GM21723 (cell line): ENCODE results near the gene FNIP1.
"Not testable (repeated sequence)": the region's sequence is repeated elsewhere in the genome, so short reads cannot be mapped to it uniquely, and the experiment has no call there.

Source experiments
- ATAC-seq: cut with Tn5 transposase; IDR thresholded peaks from one replicate; pipeline ENCODE4 v1.9.1; 2021; ENCODE audit warnings: mild to moderate bottlenecking, moderate library complexity; ENCODE audit not compliant: unreplicated experiment

The FNIP1 gene

DNA sequence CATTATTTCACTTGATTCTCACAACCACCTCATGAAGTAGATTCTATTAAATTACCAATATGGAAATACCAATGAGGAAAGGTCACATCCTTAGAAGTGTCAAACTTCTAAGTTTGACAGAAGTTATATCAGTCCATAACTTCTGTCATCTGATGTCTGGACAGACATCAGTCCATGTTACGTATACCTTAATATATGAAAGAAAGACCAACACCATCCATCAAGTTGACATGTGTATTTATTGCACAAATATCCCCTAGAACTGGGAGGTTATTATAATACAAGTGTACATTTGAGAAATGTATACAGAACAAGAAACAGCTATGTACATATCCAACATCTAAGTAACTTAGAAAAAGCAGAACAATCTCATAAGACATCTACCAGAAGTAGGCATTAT is 155.3 kb downstream of the FNIP1 start:
- no peak for ATAC-seq

DNA sequence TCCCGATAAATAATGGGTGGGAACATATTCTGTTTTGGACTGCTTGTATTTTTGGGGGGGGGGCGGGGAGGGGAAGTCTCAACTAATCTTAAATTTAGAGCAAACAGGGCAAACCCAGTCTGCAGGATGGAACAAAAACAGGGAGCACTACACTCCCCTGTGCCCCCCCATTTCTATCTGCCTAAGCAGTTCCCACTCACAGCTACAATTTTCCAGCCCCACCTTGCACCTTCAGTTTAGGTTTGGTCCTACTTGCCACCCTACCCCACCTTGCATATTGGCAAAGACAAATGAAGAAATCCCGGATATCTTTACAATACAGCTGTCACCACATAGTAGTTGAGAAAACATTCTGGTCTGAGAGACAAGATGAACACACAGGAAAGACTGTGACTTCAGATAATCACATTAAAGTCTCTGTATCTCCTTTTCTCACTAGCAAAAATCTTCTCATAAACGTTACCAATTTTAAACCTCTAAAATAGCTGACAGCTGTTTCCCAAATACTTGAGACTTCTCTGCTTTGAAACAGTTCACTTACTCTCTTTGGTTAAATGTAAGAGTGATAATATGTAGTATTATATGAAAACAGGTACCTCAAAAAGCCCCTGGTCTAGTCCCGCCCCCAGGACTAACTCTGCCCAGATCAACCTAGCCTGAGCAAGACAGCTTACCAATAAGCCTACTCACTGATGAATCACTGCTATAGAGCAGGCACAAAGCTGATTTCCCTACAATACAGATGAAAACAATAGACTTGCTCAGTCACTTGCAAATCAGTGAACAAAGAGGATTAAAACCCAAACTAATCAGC is 156.6 kb downstream of the FNIP1 start:
- peak; percentile 42 for ATAC-seq

DNA sequence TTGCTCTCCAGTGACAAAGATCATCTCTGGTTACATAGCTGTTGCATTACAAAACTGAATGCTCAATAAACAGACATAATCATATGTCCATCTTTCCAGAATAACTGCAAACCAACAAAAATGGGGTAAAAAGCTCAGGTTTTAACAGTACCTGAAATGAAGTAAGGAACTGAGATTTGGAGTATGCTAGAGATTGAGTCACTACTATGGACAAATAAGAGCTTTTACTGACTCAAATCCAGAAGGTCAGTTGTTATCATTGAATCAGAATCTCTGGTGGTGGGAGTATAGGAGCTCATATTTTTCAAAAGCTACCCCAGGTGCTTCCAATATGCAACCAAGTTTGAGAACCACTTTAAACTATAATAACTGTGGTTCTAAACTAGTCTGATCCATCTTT is 157.7 kb downstream of the FNIP1 start:
- ATAC-seq = no peak

DNA sequence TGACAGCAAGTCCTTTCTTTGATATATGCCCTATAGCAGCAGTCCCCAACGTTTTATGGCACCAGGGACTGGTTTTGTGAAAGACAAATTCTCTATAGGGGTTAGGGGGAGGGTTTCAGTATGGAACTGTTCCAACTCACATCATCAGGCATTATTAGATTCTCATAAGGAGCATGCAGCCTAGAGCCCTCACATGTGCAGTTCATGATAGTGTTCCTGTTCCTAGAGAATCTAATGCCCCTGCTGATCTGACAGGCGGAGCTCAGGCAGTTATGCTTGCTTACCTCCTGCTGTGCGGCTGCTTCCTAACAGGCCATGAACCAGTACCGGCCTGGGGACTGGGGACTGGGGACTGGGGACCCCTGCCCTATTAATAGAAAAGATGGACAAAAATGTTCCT is 159.1 kb downstream of the FNIP1 start:
- ATAC-seq = no peak

DNA sequence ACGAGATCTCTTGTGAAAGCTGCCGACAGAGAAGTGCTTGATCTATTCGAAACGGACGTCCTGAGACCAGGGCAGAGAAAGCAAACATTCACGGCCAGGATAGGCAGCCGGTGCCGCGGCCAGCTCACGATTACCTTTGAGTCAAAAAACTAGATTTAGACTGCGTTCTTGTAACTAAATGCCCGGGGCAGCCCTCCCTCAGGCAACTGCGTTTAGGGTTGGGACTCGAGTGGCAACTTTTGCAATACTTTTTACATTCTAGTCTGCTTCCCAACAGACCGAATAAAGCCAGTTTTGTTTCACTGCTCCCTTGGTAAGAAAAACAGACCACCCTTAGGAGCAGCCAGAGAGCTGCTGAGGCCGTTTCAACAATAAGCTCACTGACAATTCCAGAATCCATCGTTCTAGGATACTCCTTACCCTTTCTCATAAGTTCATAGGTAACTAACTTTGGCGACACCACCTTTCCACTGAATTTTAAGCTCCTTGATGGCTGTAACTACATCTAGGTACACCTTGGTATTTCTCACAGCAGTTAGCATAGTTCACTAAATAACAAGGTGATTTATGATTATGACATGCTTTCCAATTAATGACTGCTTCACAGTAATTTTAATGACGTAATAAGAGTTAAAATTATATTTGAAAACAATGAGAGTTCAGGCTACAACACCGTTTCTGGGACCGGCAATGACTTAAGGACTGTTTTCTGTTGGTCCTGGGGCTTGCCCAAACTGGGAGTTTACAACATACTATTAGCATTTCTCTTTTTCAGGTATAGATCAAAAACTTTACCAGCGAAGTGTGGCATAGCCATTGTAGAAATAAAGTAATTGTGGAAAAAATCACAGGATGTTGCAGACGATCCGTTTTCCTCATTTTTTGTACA is 160.9 kb downstream of the FNIP1 start:
- ATAC-seq = no peak

DNA sequence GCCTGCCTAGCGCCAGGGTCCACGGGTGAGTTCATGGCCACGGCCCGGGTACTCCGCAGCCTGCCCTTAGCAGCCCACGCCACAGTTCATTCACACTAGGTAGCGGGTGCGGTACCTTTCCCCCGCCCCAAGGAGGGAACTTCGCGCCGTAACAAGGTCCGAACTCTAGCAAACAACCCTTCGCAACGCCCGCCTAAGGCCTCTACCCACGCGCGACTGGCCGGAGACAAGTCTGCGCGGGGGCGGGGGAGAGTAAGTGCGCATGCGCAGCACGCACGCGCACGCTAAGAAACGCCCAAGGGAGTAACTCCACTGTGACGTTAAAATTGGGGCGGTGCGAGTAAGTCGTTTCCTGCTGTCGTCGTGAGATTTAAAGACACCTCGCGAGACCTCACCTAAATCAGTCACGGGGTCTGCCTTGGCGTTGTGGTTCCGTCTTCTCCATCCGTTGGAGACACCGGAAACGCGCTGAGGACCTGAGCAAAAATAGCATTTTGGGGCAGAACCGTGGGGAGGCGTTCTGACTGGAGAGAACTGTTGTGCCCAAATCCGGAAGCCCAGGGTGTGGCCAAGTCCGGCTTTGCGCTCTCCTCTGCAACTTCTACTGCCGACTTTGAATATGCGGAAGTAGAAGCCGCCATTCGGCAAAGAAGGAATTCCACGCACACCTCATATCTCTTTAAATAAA is 161.7 kb downstream of the FNIP1 start, which contains the start of gene RAPGEF6:
RAPGEF6 (minus strand) TSS at position 234 of the 688 bp plus-strand sequence; CDS start at position 35, 199 bp downstream.
- peak; percentile 88 for ATAC-seq

DNA sequence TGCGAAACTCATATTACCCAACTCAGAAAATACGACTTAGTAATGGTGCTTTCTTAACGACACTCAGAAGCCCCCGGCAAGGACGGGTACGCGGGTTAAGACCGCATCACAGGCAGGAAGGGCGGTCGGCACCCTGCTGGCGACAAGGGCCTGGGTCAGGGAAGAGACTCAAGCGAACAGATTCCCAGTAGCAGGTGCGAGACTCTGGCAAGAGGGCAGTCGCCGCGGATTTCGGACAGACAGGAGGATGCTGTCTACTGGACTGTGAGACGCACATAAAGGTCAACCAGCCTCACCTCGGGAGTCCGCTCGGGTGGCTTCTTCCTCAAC is 162.2 kb downstream of the FNIP1 start:
- peak; percentile 25 for ATAC-seq

DNA sequence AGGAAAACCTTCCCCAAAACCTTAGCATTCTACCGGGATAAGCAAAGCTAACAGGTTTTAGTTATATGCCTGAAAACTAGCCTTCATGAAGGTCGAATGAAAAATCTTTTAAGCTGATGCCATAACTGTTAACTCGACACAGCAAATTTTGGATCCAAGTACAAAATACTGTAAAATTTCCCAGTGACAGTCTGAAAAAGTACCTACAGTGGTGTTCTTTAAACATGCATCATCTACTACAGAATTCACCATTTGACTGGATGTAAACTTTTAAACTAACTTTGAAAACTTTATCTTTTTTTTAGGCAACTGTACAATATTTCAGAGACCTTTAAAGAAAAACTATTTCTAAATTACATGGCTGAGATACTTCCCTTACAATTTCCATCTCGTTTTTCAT is 162.6 kb downstream of the FNIP1 start:
- no peak for ATAC-seq

DNA sequence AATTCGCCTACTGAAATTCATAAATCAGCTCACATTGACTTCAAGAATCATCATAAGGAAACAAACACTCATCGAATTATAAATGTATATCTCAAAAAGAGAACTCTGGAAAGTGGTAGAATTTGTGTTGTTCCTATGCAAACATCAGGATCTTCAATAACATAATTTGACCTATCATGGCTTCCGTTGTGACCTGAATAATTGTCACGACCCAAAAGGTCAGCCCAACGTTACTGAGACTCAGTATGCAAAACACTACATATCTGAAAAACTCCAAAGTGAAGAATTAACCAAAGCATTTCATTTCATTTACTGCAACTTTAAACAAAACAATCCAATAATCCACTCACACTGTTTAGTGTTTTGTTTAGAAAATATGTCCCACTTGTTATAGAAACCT is 163.0 kb downstream of the FNIP1 start:
- ATAC-seq = no peak

DNA sequence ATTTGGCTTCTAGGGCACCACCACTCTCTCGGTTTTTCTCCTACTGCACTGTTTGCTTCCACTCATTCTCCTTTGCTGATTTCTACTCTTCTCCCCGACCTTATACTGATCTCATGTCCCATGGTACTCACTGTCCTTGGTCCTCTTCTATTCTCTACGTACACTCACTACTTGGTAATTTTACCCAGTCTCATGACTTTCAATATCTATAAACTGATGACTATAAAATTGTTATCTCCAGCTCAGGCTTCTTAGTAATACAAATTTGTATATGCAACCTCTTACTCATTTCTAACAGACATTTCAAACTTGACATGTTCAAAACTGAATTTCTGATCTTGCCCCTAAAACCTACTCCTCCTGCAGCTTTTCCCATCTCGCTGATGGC is 165.9 kb downstream of the FNIP1 start:
- ATAC-seq = no peak

DNA sequence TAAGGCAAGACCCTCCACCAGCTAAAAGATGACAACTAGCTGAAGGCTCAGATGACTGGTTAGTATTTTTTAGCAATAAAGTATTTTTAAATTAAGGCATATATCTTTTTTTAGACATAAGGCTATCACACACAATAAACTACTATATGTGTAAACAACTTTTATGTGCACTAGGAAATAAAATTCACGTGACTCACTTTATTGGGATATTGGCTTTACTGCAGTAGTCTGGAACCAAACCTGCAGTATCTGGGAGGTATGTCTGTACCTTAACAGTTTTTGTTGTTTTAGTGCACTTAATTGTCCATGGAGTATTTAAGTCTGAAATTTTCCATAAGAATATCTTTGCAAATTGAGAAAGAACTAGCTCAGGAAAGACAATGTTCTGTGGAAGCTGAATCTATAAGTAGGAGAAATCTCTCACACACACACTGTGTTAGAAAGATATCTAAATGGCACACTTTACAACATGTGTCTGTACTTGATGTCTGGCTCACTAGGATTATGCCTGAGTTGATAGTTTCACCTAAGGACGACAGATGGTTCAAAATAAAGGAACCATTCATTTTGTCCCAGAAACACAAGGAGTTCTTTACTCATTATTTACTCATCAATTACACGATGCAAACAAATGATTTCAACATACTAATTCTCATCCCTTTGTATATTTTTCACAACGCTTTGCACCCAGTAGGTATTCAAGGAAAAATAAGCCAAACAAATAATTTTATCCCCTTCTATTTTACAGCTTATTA is 166.4 kb downstream of the FNIP1 start:
- ATAC-seq = no peak

DNA sequence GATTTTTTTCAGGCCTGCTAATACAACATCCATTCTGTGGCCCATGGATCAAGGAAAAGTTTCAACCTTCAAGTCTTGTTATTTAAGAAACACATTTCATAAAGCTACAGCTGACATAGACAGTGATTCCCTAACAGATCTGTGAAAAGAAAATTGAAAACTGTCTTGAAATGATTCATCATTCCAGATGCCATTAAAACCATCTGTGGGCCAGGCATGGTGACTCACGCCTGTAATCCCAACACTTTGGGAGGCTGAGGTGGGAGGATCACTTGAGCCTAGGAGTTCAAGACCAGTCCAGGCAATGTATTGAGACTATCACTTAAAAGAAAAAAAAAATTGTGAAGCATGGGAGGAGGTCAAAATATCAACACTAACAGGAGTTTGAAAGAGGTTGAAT is 167.8 kb downstream of the FNIP1 start:
- ATAC-seq = no peak

DNA sequence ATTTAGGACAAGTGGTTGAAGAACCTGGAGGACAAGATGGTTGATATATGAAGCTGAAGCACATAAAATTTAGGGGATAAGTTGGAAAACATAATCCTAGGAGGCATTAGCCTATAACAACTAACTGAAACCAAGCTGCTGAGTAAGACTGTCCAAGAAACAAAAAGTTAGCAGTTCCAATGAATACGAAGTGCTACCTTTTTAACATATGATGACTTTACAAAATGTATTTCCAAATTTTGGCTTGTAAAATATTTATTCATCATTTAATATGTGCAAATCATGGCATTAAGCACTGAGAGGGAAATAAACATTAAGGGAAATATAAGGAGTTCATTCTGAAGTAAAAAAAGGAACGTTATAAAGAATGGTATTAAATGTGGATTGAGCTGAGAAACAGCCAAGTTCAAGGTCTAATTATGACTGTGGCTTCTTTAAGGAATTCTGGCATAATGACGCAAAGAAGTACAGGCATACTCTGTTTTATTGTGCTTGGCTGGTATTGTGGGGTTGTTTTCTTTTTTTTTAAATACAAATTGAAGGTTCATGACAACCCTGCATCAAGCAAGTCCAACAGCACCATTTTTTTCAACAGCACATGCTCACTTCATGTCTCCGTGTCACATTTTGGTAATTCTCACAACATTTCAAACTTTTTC is 169.5 kb downstream of the FNIP1 start:
- no peak for ATAC-seq

DNA sequence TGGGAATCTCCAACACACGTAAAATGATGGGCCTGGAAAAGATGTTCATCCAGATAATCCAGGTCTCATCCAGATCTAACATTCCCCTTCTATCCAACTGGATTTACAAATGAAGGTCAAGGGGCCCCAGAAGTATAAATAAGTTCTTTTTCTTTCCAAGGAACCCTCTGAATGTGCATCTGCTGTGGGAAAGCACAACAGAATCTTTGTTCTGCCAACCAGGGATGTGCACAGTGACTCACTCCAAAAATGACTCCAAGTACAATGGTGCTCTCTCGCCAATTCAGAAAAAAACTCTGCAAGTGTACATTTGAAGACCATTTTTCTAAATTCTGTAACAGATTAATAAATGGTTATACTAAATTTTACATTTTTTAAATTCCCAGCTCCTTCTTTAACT is 174.2 kb downstream of the FNIP1 start:
- ATAC-seq = no peak

DNA sequence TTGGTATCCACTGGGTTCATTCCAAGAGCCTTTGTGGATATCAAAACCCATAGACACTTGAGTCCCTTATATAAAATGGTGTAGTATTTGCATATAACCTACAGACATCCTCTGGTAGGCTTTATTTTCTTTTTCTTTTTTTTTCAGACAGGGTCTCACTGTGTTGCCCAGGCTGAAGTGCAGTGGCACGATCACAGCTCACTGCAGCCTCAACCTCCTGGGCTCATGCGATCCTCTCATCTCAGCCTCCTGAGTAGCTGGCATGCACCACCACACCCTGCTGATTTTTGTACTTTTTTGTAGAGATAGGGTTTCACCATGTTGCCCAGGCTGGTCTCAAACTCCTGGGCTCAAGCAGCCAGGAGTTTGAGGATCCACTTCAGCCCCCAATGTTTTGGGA is 175.7 kb downstream of the FNIP1 start:
- ATAC-seq = not testable (repeated sequence)

DNA sequence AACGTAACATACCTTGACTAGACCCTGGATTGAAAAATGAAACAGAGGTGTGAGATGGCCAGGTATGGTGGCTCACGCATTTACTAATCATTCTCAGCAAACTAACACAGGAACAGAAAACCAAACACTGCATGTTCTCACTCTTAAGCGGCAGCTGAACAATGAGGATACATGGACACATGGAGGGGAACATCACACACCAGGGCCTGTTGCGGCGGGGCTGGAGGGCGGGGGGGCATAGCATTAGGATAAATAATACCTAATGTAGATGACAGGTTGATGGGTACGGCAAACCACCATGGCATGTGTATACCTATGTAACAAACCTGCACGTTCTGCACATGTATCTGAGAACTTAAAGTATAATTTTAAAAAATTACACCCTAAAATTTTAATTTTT is 177.7 kb downstream of the FNIP1 start:
- ATAC-seq = no peak

DNA sequence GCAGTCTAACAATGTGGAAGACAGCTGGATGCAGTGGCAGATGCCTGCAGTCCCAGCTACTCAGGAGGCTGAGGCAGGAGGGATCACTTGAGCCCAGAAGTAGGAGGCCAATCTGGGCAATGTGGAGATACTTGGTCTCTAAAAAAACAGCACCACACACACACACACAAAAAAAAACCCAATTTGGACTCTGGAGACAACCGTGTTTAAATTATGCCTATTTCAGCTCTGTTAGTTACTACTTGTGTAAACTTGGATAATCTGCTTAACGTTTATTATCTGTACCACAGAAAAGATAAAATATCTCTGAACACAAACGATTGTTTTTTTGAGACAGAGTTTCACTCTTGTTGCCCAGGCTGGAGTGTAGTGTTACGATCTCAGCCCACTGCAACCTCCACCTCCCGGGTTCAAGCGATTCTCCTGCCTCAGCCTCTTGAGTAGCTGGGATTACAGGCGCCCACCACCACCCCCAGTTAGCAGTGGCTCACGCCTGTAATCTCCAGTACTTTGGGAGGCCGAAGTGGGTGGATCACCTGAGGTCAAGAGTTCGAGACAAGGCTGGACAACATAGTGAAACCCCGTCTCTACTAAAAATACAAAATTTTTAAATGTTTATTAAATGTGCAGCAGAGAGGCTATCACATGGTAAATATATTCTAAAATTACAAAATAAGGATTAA is 179.5 kb downstream of the FNIP1 start:
- ATAC-seq = no peak

DNA sequence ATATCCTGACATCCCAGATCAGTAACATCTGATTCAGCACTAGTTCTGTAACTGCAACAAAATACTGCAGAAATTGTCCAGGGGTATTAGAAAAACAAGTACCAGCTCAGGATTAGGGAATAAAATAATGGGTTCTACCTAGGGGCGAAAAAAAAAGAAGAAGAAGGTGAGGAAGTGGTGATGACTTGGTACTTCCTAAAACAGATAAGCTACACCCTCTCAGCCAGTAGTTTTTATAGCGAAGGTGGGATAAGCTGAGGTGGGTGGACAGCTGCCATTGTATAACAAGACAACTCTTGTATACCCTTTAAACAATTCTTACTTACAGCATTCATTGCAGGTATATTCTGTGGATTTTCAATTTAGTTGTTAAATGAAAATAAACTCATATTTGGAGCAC is 180.9 kb downstream of the FNIP1 start:
- ATAC-seq = no peak

DNA sequence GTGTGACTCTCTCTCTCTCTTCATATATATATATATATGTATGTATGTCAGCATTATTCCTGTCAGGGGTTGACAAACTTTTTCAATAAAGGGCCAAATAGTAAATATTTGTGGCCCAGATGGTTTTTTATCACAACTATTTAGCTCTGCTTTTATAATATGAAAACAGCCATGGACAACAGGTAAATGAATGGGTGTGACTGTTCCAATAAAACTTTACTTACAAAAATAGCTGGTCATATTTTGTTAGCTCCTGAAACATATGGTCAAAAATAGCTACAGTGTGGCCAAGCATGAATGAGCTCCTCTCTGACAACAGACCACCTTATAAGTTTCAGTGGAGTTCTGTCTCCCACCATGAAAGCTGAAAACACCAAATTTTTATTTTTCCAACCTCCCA is 183.4 kb downstream of the FNIP1 start:
- no peak for ATAC-seq

DNA sequence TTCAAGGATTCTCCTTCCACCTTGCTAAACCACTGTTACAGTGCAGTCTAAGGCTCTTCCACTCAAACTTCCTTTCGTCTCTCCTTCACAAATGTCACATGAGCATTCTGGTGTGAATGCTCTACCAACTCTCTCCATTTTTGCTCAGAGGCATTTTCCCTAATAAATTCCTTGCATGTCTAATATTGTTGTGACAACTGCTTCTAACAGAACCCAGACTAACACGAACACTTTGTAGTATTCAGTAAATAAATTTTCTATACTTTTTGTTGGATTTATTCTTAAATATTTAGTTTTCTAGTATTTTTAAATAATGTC is 185.8 kb downstream of the FNIP1 start:
- no peak for ATAC-seq
